ENCODE measurements around the gene PIGS.

The PIGS gene

GRCh38 chr17:28533091-28533807, 38.1 kb downstream of the PIGS start:
- Histone ChIP-seq H3K4me1 (ENCODE audit: control insufficient read depth, insufficient read depth, low read length) (no peaks in the 10 kb centered on the region), H3K9me3 (ENCODE audit: control insufficient read depth, insufficient read depth, low read length) (no peaks in the 10 kb centered on the region), H3K9ac (ENCODE audit: low read depth, low read length) (no peak overlapping the region), H3K4me3 (ENCODE audit: low read depth, low read length) (no peak overlapping the region), H3K27me3 (ENCODE audit: control insufficient read depth, insufficient read depth, low read length) (no peaks in the 10 kb centered on the region), H3K36me3 (ENCODE audit: control insufficient read depth, insufficient read depth, low read length) (no peaks in the 10 kb centered on the region)

- Histone ChIP-seq H3K9me3 (ENCODE audit: control insufficient read depth, insufficient read depth, low read length) (no peaks in the 10 kb centered on the region), H3K4me3 (ENCODE audit: low read depth, low read length) (no peak overlapping the region), H3K36me3 (ENCODE audit: control insufficient read depth, insufficient read depth, low read length) (no peaks in the 10 kb centered on the region), H3K27me3 (ENCODE audit: control insufficient read depth, insufficient read depth, low read length) (no peaks in the 10 kb centered on the region), H3K9ac (ENCODE audit: low read depth, low read length) (no peak overlapping the region), H3K4me1 (ENCODE audit: control insufficient read depth, insufficient read depth, low read length) (no peaks in the 10 kb centered on the region)
Measured at GRCh38 chr17:28532050-28532960, 39.0 kb downstream of the PIGS start.

- Histone ChIP-seq H3K4me3 (ENCODE audit: low read depth, low read length) (no peak overlapping the region), H3K9me3 (ENCODE audit: control insufficient read depth, insufficient read depth, low read length) (no peaks in the 10 kb centered on the region), H3K9ac (ENCODE audit: low read depth, low read length) (no peak overlapping the region), H3K4me1 (ENCODE audit: control insufficient read depth, insufficient read depth, low read length) (no peaks in the 10 kb centered on the region), H3K36me3 (ENCODE audit: control insufficient read depth, insufficient read depth, low read length) (no peaks in the 10 kb centered on the region), H3K27me3 (ENCODE audit: control insufficient read depth, insufficient read depth, low read length) (no peaks in the 10 kb centered on the region)
Measured at GRCh38 chr17:28530926-28531325, 40.4 kb downstream of the PIGS start.

- H3K27me3 ChIP-seq (ENCODE audit: control insufficient read depth, insufficient read depth, low read length), result no peaks in the 10 kb centered on the region
Measured at GRCh38 chr17:28530250-28530649, 41.1 kb downstream of the PIGS start.

GRCh38 chr17:28529013-28529400, 42.3 kb downstream of the PIGS start:
- Histone ChIP-seq H3K27me3 (ENCODE audit: control insufficient read depth, insufficient read depth, low read length) (no peaks in the 10 kb centered on the region), H3K4me1 (ENCODE audit: control insufficient read depth, insufficient read depth, low read length) (no peaks in the 10 kb centered on the region), H3K36me3 (ENCODE audit: control insufficient read depth, insufficient read depth, low read length) (no peaks in the 10 kb centered on the region), H3K9ac (ENCODE audit: low read depth, low read length) (no peak overlapping the region), H3K9me3 (ENCODE audit: control insufficient read depth, insufficient read depth, low read length) (no peaks in the 10 kb centered on the region), H3K4me3 (ENCODE audit: low read depth, low read length) (no peak overlapping the region)

More at GRCh38 chr17:28530250-28530649, 41.1 kb downstream of the PIGS start:
- Histone ChIP-seq H3K36me3 (ENCODE audit: control insufficient read depth, insufficient read depth, low read length) (no peaks in the 10 kb centered on the region), H3K9ac (ENCODE audit: low read depth, low read length) (no peak overlapping the region), H3K9me3 (ENCODE audit: control insufficient read depth, insufficient read depth, low read length) (no peaks in the 10 kb centered on the region), H3K4me1 (ENCODE audit: control insufficient read depth, insufficient read depth, low read length) (no peaks in the 10 kb centered on the region), H3K4me3 (ENCODE audit: low read depth, low read length) (no peak overlapping the region)

- no peaks in the 10 kb centered on the region for H3K9me3 ChIP-seq (ENCODE audit: control insufficient read depth, insufficient read depth, low read length)
- no peaks in the 10 kb centered on the region for H3K27me3 ChIP-seq (ENCODE audit: control insufficient read depth, insufficient read depth, low read length)
- H3K4me1 ChIP-seq (ENCODE audit: control insufficient read depth, insufficient read depth, low read length), result no peaks in the 10 kb centered on the region
- H3K36me3 ChIP-seq (ENCODE audit: control insufficient read depth, insufficient read depth, low read length), result no peaks in the 10 kb centered on the region
- H3K9ac ChIP-seq (ENCODE audit: low read depth, low read length), result no peak overlapping the region
- H3K4me3 ChIP-seq (ENCODE audit: low read depth, low read length), result no peak overlapping the region
Measured at GRCh38 chr17:28528327-28529012, 42.9 kb downstream of the PIGS start.

- no peaks in the 10 kb centered on the region for H3K4me1 ChIP-seq (ENCODE audit: control insufficient read depth, insufficient read depth, low read length)
- H3K27me3 ChIP-seq (ENCODE audit: control insufficient read depth, insufficient read depth, low read length), result no peaks in the 10 kb centered on the region
- H3K4me3 ChIP-seq (ENCODE audit: low read depth, low read length), result no peak overlapping the region
- no peaks in the 10 kb centered on the region for H3K9me3 ChIP-seq (ENCODE audit: control insufficient read depth, insufficient read depth, low read length)
- H3K36me3 ChIP-seq (ENCODE audit: control insufficient read depth, insufficient read depth, low read length), result no peaks in the 10 kb centered on the region
- H3K9ac ChIP-seq (ENCODE audit: low read depth, low read length), result no peak overlapping the region
Measured at GRCh38 chr17:28527859-28528258, 43.5 kb downstream of the PIGS start.

GRCh38 chr17:28527181-28527681, 44.1 kb downstream of the PIGS start:
- H3K9ac ChIP-seq (ENCODE audit: low read depth, low read length), result no peak overlapping the region
- no peaks in the 10 kb centered on the region for H3K4me1 ChIP-seq (ENCODE audit: control insufficient read depth, insufficient read depth, low read length)
- H3K27me3 ChIP-seq (ENCODE audit: control insufficient read depth, insufficient read depth, low read length), result no peaks in the 10 kb centered on the region
- H3K9me3 ChIP-seq (ENCODE audit: control insufficient read depth, insufficient read depth, low read length), result no peaks in the 10 kb centered on the region
- H3K36me3 ChIP-seq (ENCODE audit: control insufficient read depth, insufficient read depth, low read length), result no peaks in the 10 kb centered on the region
- H3K4me3 ChIP-seq (ENCODE audit: low read depth, low read length), result no peak overlapping the region

GRCh38 chr17:28526381-28526780, 44.9 kb downstream of the PIGS start:
- no peak overlapping the region for H3K4me3 ChIP-seq (ENCODE audit: low read depth, low read length)
- H3K9ac ChIP-seq (ENCODE audit: low read depth, low read length), result no peak overlapping the region
- no peaks in the 10 kb centered on the region for H3K4me1 ChIP-seq (ENCODE audit: control insufficient read depth, insufficient read depth, low read length)
- H3K9me3 ChIP-seq (ENCODE audit: control insufficient read depth, insufficient read depth, low read length), result no peaks in the 10 kb centered on the region
- no peaks in the 10 kb centered on the region for H3K36me3 ChIP-seq (ENCODE audit: control insufficient read depth, insufficient read depth, low read length)
- no peaks in the 10 kb centered on the region for H3K27me3 ChIP-seq (ENCODE audit: control insufficient read depth, insufficient read depth, low read length)

GRCh38 chr17:28524476-28525424, 46.6 kb downstream of the PIGS start:
- no peaks in the 10 kb centered on the region for H3K27me3 ChIP-seq (ENCODE audit: control insufficient read depth, insufficient read depth, low read length)
- no peak overlapping the region for H3K4me3 ChIP-seq (ENCODE audit: low read depth, low read length)
- no peaks in the 10 kb centered on the region for H3K4me1 ChIP-seq (ENCODE audit: control insufficient read depth, insufficient read depth, low read length)
- no peaks in the 10 kb centered on the region for H3K36me3 ChIP-seq (ENCODE audit: control insufficient read depth, insufficient read depth, low read length)
- H3K9me3 ChIP-seq (ENCODE audit: control insufficient read depth, insufficient read depth, low read length), result no peaks in the 10 kb centered on the region
- no peak overlapping the region for H3K9ac ChIP-seq (ENCODE audit: low read depth, low read length)

- Histone ChIP-seq H3K9ac (ENCODE audit: low read depth, low read length) (no peak overlapping the region), H3K4me1 (ENCODE audit: control insufficient read depth, insufficient read depth, low read length) (no peaks in the 10 kb centered on the region), H3K27me3 (ENCODE audit: control insufficient read depth, insufficient read depth, low read length) (no peaks in the 10 kb centered on the region), H3K4me3 (ENCODE audit: low read depth, low read length) (no peak overlapping the region), H3K9me3 (ENCODE audit: control insufficient read depth, insufficient read depth, low read length) (no peaks in the 10 kb centered on the region), H3K36me3 (ENCODE audit: control insufficient read depth, insufficient read depth, low read length) (no peaks in the 10 kb centered on the region)
Measured at GRCh38 chr17:28523876-28524275, 47.4 kb downstream of the PIGS start.

All from iPS-15b (cell line).